ENCODE results near the gene RIMS4. TPM values are rescaled to one million over a fixed set of nuclear protein-coding genes. Genes with fewer than 3 reads are reported as not detected.

Gene RIMS4
- total RNA-seq, 2 experiments from 2014 or later = 0.07 TPM

DNA sequence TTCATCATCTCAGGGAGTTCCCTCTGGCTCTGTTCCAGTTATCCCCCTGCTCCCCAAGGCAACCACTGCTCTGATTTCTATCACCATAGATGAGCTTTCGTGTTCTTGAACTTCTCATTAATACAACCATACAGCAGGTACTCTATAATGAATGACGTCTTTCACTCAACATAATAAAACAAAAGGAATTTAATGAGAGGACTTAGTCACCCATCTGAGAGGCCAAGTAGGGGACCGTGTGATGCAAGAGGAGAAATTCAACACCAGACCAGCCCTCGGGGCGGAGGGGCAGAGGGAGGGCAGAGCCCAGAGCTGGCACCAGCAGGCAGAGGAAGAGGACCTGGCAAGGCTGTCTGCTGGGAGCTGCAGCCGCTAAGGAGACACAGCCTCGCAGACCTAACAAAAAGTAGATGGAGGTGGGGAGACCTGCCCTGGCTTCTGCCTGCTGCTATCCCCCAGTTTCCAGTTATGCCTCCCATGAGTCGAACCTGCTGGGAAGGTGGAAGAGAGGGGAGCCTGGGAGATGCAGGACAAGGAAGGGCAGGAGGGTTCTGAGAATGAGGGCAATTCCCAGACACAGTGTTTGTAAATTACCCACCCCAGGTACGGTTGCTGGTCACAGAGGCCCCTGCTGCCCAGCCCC lies 81.4 kb downstream of the RIMS4 start:
- no peak overlapping the region for H3K4me3 Mint-ChIP-seq
- CTCF ChIA-PET = interaction anchor here (2.3 to 6.7 kb wide), 2 partner anchors 19 to 45 kb away, joined by 6 to 90 read pairs; no protein-coding TSS in a partner anchor
- H3K4me1 Mint-ChIP-seq (ENCODE audit: low read depth) = peaks cover 17% of the 10 kb centered on the region
- H3K27me3 Mint-ChIP-seq (ENCODE audit: low read depth) = no peaks in the 10 kb centered on the region
- no peaks in the 10 kb centered on the region for H3K36me3 Mint-ChIP-seq (ENCODE audit: low read depth)
- intact Hi-C loops (cut with micrococcal nuclease) = no loop called here
- no peaks in the 10 kb centered on the region for H3K9me3 Mint-ChIP-seq
- no peak for DNase-seq
- H3K27ac Mint-ChIP-seq = no peak overlapping the region

DNA sequence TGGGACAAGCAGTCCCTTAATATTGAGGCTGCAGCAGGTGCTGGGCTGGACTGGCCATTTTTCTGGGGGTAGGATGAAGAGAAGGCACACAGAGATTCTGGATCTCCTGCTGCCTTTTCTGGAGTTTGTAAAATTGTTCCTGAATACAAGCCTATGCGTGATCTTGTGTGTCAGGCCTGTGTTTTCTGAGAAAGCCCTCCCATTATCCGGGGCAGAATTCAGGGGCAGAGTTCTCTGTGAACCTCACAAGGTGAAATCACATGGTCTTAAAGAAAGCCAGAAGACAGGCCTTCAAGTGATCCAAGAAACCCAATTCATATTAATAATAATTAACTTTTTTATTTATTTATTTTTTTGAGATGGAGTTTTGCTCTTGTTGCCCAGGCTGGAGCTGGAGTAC lies 82.7 kb downstream of the RIMS4 start:
- H3K4me3 Mint-ChIP-seq = no peak overlapping the region
- no peaks in the 10 kb centered on the region for H3K27me3 Mint-ChIP-seq (ENCODE audit: low read depth)
- DNase-seq = no peak
- no peak overlapping the region for H3K27ac Mint-ChIP-seq
- no peaks in the 10 kb centered on the region for H3K36me3 Mint-ChIP-seq (ENCODE audit: low read depth)
- H3K9me3 Mint-ChIP-seq = no peaks in the 10 kb centered on the region
- peaks cover 8% of the 10 kb centered on the region for H3K4me1 Mint-ChIP-seq (ENCODE audit: low read depth)
- CTCF ChIA-PET = no interaction called here
- intact Hi-C loops (cut with micrococcal nuclease) = no loop called here

- peaks cover 2% of the 10 kb centered on the region for H3K4me1 Mint-ChIP-seq (ENCODE audit: low read depth)
- CTCF ChIA-PET = no interaction called here
- H3K4me3 Mint-ChIP-seq = no peak overlapping the region
- H3K9me3 Mint-ChIP-seq = no peaks in the 10 kb centered on the region
- H3K27ac Mint-ChIP-seq = no peak overlapping the region
- no peak for DNase-seq
- no peaks in the 10 kb centered on the region for H3K36me3 Mint-ChIP-seq (ENCODE audit: low read depth)
- no peaks in the 10 kb centered on the region for H3K27me3 Mint-ChIP-seq (ENCODE audit: low read depth)
- intact Hi-C loops (cut with micrococcal nuclease) = no loop called here
Measured at GRCh38 chr20:44727039-44727438, 83.3 kb downstream of the RIMS4 start.

DNA sequence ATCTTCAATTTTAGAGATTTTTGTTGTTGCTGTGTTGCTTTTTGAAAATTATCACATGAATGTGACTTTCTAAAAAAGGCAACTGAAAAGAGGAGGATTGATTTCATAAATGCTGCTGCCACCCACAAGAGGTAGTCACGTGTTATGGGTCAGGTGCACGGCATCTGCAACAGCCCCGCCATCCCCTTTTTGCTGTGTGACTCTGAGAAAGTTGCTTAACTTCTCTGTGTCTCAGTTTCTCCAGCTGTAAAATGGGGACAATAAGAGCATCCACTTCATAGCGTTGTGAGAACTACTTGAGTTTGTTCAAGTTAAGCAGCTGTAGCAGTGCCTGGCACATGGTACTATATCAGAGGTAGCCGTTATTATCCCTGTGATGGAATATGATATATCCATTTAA lies 84.5 kb downstream of the RIMS4 start:
- intact Hi-C loops (cut with micrococcal nuclease) = no loop called here
- no peak overlapping the region for H3K27ac Mint-ChIP-seq
- H3K4me1 Mint-ChIP-seq (ENCODE audit: low read depth) = no peaks in the 10 kb centered on the region
- H3K27me3 Mint-ChIP-seq (ENCODE audit: low read depth) = no peaks in the 10 kb centered on the region
- H3K4me3 Mint-ChIP-seq = no peak overlapping the region
- no peaks in the 10 kb centered on the region for H3K36me3 Mint-ChIP-seq (ENCODE audit: low read depth)
- CTCF ChIA-PET = interaction anchor here (1.6 kb wide), 1 partner anchor 40 kb away, joined by 5 read pairs; no protein-coding TSS in a partner anchor
- no peaks in the 10 kb centered on the region for H3K9me3 Mint-ChIP-seq
- no peak for DNase-seq

DNA sequence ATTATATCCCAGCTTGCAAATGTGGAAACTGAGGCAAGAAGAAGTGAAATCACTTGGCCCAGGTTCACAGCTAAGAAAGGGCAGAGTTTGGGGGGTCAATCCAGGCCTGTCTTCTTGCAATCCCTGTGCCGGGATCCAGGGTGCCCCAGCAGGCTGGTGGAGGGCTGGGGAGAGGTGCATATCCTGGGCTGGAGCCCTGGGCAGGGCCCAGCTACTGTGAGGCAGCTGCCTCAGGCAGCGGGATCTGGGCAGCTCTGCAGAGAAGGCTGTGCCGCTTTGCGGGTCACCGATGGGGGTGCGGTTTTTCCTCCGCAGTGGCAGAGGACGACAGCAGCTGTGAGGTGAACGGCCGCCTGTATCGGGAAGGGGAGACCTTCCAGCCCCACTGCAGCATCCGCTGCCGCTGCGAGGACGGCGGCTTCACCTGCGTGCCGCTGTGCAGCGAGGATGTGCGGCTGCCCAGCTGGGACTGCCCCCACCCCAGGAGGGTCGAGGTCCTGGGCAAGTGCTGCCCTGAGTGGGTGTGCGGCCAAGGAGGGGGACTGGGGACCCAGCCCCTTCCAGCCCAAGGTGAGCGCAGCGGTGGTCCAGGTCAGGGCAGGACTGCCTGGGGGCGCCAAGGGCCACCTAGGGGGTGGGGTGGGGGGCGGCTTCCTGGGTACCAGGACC lies 85.8 kb downstream of the RIMS4 start:
- no peaks in the 10 kb centered on the region for H3K36me3 Mint-ChIP-seq (ENCODE audit: low read depth)
- CTCF ChIA-PET = interaction anchor here (1.6 kb wide), 1 partner anchor 39 kb away, joined by 5 read pairs; no protein-coding TSS in a partner anchor
- no peak for DNase-seq
- intact Hi-C loops (cut with micrococcal nuclease) = no loop called here
- H3K9me3 Mint-ChIP-seq = no peaks in the 10 kb centered on the region
- H3K4me1 Mint-ChIP-seq (ENCODE audit: low read depth) = no peaks in the 10 kb centered on the region
- no peak overlapping the region for H3K27ac Mint-ChIP-seq
- no peaks in the 10 kb centered on the region for H3K27me3 Mint-ChIP-seq (ENCODE audit: low read depth)
- no peak overlapping the region for H3K4me3 Mint-ChIP-seq

DNA sequence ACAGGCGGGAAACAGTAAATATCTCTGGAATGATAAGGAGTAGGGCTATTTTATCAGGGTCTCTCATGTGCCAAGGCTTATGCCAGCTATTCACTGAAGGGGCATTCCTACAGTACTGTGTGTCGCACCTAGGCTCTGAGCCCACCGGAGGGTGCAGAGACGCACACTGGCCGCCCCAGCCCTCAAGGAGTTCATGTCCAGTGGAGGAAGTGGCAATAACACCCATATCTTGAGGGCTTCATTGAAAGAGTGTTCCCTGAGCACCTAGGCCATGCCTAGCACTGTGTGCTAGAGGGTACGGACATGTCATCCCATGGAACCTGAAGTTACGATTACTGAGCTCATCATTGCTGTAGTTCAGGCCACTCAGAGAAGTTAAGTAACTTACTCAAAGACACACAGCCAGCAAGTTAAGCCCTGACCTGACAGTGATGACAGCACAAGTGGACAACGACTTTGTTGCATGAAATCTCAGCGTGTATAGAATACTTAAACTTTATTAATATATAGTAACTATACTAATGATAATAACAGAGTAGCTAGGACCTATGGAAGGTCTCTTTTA lies 86.5 kb downstream of the RIMS4 start:
- H3K27me3 Mint-ChIP-seq (ENCODE audit: low read depth) = no peaks in the 10 kb centered on the region
- no peaks in the 10 kb centered on the region for H3K4me1 Mint-ChIP-seq (ENCODE audit: low read depth)
- H3K27ac Mint-ChIP-seq = no peak overlapping the region
- no peaks in the 10 kb centered on the region for H3K9me3 Mint-ChIP-seq
- CTCF ChIA-PET = no interaction called here
- H3K36me3 Mint-ChIP-seq (ENCODE audit: low read depth) = no peaks in the 10 kb centered on the region
- intact Hi-C loops (cut with micrococcal nuclease) = no loop called here
- no peak overlapping the region for H3K4me3 Mint-ChIP-seq
- DNase-seq = no peak

- H3K9me3 Mint-ChIP-seq = no peaks in the 10 kb centered on the region
- no peak for DNase-seq
- H3K36me3 Mint-ChIP-seq (ENCODE audit: low read depth) = no peaks in the 10 kb centered on the region
- H3K27me3 Mint-ChIP-seq (ENCODE audit: low read depth) = no peaks in the 10 kb centered on the region
- CTCF ChIA-PET = no interaction called here
- intact Hi-C loops (cut with micrococcal nuclease) = no loop called here
- no peak overlapping the region for H3K27ac Mint-ChIP-seq
- H3K4me1 Mint-ChIP-seq (ENCODE audit: low read depth) = no peaks in the 10 kb centered on the region
- H3K4me3 Mint-ChIP-seq = no peak overlapping the region
Measured at GRCh38 chr20:44723391-44723790, 87.0 kb downstream of the RIMS4 start.

GRCh38 chr20:44722990-44723389 lies 87.4 kb downstream of the RIMS4 start:
- no peak overlapping the region for H3K27ac Mint-ChIP-seq
- H3K4me1 Mint-ChIP-seq (ENCODE audit: low read depth) = no peaks in the 10 kb centered on the region
- no peaks in the 10 kb centered on the region for H3K9me3 Mint-ChIP-seq
- intact Hi-C loops (cut with micrococcal nuclease) = no loop called here
- CTCF ChIA-PET = no interaction called here
- DNase-seq = no peak
- H3K36me3 Mint-ChIP-seq (ENCODE audit: low read depth) = no peaks in the 10 kb centered on the region
- H3K27me3 Mint-ChIP-seq (ENCODE audit: low read depth) = no peaks in the 10 kb centered on the region
- H3K4me3 Mint-ChIP-seq = no peak overlapping the region

GRCh38 chr20:44721785-44722054 lies 88.6 kb downstream of the RIMS4 start:
- intact Hi-C loops (cut with micrococcal nuclease) = no loop called here
- Mint-ChIP-seq H3K36me3 (ENCODE audit: low read depth) (no peaks in the 10 kb centered on the region), H3K9me3 (no peaks in the 10 kb centered on the region), H3K4me1 (ENCODE audit: low read depth) (no peaks in the 10 kb centered on the region), H3K27ac (no peak overlapping the region), H3K27me3 (ENCODE audit: low read depth) (no peaks in the 10 kb centered on the region), H3K4me3 (no peak overlapping the region)
- CTCF ChIA-PET = interaction anchor here (0.6 kb wide), 1 partner anchor 605 kb away, joined by 3 read pairs; no protein-coding TSS in a partner anchor
- no peak for DNase-seq

DNA sequence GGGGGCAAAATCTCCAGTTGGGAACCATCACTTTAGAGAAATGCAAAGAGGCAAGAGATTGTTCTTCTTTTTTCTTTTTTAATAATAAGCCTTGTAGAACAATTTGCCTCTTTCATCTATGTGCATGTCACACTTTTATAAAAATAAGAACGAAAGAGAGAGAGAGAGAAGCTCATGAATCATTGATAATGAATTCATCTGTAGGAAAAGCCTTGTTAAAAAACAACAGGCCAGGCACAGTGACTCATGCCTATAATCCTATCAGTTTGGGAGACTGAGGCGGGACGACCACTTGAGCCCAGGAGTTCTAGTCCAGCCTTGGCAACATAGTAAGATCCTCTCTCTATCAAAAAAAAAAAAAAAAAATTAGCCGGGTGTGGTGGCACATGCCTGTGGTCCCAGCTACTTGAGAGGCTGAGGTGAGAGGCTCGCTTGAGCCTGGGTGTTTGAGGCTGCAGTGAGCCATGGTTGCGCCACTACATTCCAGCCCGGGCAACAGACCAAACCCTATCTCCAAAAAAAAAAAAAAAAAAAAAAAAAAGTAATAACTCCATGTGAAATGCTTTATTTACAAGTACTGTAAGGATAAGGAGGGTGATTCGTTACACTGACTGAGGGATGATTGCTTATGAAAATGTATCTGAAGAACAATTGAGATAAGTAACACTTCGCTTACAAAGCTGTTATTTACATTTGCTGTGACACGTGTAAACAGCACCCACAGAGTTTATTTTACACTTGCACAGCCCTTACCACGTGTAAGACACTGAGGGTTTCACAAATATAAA lies 89.2 kb downstream of the RIMS4 start:
- CTCF ChIA-PET = interaction anchor here (0.6 kb wide), 1 partner anchor 605 kb away, joined by 3 read pairs; no protein-coding TSS in a partner anchor
- H3K4me3 Mint-ChIP-seq = no peak overlapping the region
- no peaks in the 10 kb centered on the region for H3K27me3 Mint-ChIP-seq (ENCODE audit: low read depth)
- no peaks in the 10 kb centered on the region for H3K4me1 Mint-ChIP-seq (ENCODE audit: low read depth)
- H3K9me3 Mint-ChIP-seq = no peaks in the 10 kb centered on the region
- H3K27ac Mint-ChIP-seq = no peak overlapping the region
- intact Hi-C loops (cut with micrococcal nuclease) = no loop called here
- no peak for DNase-seq
- no peaks in the 10 kb centered on the region for H3K36me3 Mint-ChIP-seq (ENCODE audit: low read depth)

DNA sequence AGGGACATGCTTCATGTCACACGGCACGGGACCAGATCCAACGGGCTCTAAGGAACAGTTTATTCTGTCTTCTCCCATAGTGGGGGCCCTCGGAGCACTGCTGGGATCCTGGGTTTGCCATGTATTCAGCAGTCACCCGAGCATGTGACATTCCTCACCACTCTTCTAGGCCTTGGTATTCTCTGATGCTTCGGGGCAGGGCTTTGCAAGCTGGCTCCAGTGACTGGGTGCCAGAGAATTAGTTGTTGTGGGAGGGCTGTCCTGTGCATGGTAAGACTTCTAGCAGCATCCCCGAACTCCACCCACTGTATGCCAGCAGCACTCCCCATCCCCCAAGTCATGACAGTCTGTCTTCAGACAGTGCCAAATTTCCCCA lies 89.7 kb downstream of the RIMS4 start:
- no peaks in the 10 kb centered on the region for H3K27me3 Mint-ChIP-seq (ENCODE audit: low read depth)
- CTCF ChIA-PET = no interaction called here
- intact Hi-C loops (cut with micrococcal nuclease) = no loop called here
- DNase-seq = no peak
- no peaks in the 10 kb centered on the region for H3K9me3 Mint-ChIP-seq
- no peaks in the 10 kb centered on the region for H3K36me3 Mint-ChIP-seq (ENCODE audit: low read depth)
- H3K27ac Mint-ChIP-seq = no peak overlapping the region
- no peaks in the 10 kb centered on the region for H3K4me1 Mint-ChIP-seq (ENCODE audit: low read depth)
- H3K4me3 Mint-ChIP-seq = no peak overlapping the region

- H3K4me1 Mint-ChIP-seq (ENCODE audit: low read depth) = no peaks in the 10 kb centered on the region
- H3K36me3 Mint-ChIP-seq (ENCODE audit: low read depth) = no peaks in the 10 kb centered on the region
- intact Hi-C loops (cut with micrococcal nuclease) = no loop called here
- DNase-seq = no peak
- H3K9me3 Mint-ChIP-seq = no peaks in the 10 kb centered on the region
- no peak overlapping the region for H3K27ac Mint-ChIP-seq
- H3K4me3 Mint-ChIP-seq = no peak overlapping the region
- H3K27me3 Mint-ChIP-seq (ENCODE audit: low read depth) = no peaks in the 10 kb centered on the region
- CTCF ChIA-PET = no interaction called here
Measured at GRCh38 chr20:44719841-44720240, 90.5 kb downstream of the RIMS4 start.
